Measurements from ENCODE around the gene ITGB3. TPM values are rescaled to one million over a fixed set of nuclear protein-coding genes. Genes with fewer than 3 reads are reported as not detected.

The ITGB3 gene
- total and polyA plus RNA-seq, 9 of the 15 experiments (the other 6 are each of a cell fraction or from before 2014, with no cell fraction given): 0.08 to 2.6 (median 0.62) TPM; not detected in 1

GRCh38 chr17:47204722-47205418, 48.8 kb upstream of the ITGB3 start (continued):
- TF ChIP-seq ZBTB40 (IDR thresholded peaks at IDR 0.05) (peak; percentile 2; the same call in 1 of the 2 replicates), ZBTB40 (CRISPR knock-in tag; IDR thresholded peaks at IDR 0.05) (no peak), BDP1 (IDR thresholded peaks at IDR 0.05; ENCODE audit: insufficient read depth, insufficient read length) (no peak), JUND (IDR thresholded peaks at IDR 0.05; ENCODE audit: borderline replicate concordance, low read depth, low read length) (0 out of 2 replicates have a peak, but pooled peaks have one; percentile 8), JUND (tag; IDR thresholded peaks at IDR 0.05; ENCODE audit: borderline replicate concordance, low read depth, low read length) (0 out of 3 replicates have a peak, but pooled peaks have one; percentile 31), ERF (CRISPR knock-in tag; IDR thresholded peaks at IDR 0.05) (0 out of 2 replicates have a peak, but pooled peaks have one; percentile 58), TCF3 (CRISPR knock-in tag; IDR thresholded peaks at IDR 0.05) (peak; percentile 5; the same call in 1 of the 2 replicates), MEIS2 (IDR thresholded peaks at IDR 0.05; ENCODE audit: partially characterized antibody) (peak; percentile 53), TEAD1 (CRISPR knock-in tag; IDR thresholded peaks at IDR 0.05) (peak in 1 of 2 experiments; percentile 30; a peak in 1 of 4 replicates), ZNF384 (IDR thresholded peaks at IDR 0.05; ENCODE audit: low read depth, low read length) (peak; percentile 81), NFE2 (IDR thresholded peaks at IDR 0.05; ENCODE audit: low read depth) (peak; percentile 35; the same call in 1 of the 2 replicates), SMARCA4 (IDR thresholded peaks at IDR 0.05) (0 out of 2 replicates have a peak, but pooled peaks have one; percentile 12), SMAD4 (CRISPR knock-in tag; conservative IDR thresholded peaks at IDR 0.05) (peak; percentile 27)
